ENCODE results near the gene ATXN1.

GRCh38 chr6:16291739-16292138 lies 469.5 kb downstream of the ATXN1 start:
- TF ChIP-seq CTCF (optimal IDR thresholded peaks at IDR 0.05 in 1 of 3, IDR thresholded peaks at IDR 0.05 in 1 of 3, conservative IDR thresholded peaks at IDR 0.05 in 1 of 3; ENCODE audit: extremely low read depth in 1 of 3, insufficient read depth in 2 of 3, low read length in 3 of 3), result no peak
- TF ChIP-seq EZH2 (IDR thresholded peaks at IDR 0.05; ENCODE audit: low read length), result no peak

Measured in keratinocyte (primary cell).